SHP77 treated with DMSO at 0.1 percent for 48 hours (cell line): ENCODE results near the gene C1orf21.
A peak's percentile ranks its signal among the peaks of the same experiment; 100 is the strongest.

Experiments
- DNase-seq: peaks from one replicate; lab custom pipeline; 2025; lab: John Stamatoyannopoulos, UW

The C1orf21 gene

DNA sequence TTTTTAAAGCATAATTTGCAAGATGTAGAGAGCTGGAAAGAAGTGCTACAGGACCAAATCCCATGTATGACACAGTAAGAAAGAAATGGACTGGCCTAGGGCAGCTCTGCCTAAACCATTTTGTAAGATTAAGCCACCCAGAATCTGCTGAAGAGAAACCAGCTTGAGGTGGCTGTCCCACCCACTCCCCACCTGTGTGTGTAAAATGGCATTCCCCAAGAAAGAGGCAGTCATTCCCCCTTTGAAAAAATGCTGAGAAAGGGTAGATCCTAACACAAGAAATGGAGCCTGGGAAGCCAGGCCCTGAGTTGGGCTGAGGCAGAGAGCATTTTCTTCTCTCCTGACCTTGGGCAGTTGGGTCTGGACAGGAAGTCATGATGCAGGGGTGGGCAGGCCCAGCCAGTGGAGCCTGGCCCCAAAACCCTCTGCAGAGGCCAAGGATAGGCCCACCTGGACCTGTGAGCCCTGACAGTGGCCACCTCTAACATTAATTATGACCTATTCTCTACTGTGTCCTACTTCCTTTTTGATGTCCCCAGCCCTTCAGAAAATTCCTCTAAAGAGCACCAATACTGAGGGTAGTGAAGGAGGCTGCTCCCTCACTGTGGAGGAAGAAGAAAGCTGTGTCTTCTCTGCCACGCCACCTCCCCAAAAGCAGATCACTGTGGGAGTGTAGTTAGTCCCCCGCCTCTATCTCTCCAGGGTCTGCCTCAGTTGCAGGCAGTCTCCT is 273.8 kb downstream of the C1orf21 start:
- DNase-seq = no peak

DNA sequence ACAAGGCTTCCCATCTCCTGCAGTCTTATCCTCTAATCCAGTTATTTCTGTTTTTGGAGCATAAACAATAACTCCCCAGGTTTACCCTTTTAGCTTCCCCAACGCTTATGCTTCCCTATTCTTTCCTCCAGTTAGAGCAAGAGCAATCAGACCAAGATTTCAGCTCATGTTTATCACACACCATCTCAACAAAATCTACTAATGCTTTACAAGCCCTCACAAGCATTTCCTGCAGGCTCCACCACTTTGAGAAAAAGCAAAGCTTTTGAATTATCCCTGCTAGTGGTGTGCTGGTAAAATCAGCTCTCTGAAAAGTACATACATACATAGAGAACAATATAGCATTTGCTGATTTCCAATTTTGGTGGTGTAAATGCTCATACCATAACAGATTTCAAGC is 275.0 kb downstream of the C1orf21 start:
- DNase-seq = no peak

DNA sequence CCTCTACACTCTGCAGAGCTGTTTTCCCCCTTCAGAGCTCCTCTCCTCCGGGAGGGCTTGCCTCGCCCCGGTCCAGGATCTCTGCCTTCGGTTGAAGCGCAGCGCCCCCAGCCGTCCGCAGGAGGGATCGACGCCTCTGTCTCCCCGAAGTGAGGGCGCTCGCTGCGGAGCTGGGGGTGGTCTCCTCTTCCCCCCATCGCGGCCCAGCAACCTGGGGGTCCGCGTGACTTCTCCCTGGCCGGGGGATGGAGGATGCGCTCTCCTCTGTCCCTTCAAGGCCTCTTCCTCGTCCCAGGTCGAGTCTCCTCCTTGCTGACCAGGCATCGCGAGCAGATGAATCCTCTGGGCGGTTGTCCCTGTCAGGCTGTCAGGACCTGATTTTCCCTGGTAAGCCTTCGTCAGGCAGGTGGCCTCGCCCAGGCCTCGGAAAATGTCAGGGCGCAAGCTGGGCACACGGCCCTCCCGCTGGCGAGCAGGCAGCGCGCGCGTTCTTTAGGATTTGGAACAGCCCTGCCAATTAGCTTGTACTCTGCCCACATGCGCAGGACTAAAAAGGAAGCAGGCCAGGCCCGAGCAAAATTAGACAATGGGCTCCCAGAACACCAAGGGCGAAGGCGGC is 277.3 kb downstream of the C1orf21 start:
- DNase-seq = peak; percentile 55

DNA sequence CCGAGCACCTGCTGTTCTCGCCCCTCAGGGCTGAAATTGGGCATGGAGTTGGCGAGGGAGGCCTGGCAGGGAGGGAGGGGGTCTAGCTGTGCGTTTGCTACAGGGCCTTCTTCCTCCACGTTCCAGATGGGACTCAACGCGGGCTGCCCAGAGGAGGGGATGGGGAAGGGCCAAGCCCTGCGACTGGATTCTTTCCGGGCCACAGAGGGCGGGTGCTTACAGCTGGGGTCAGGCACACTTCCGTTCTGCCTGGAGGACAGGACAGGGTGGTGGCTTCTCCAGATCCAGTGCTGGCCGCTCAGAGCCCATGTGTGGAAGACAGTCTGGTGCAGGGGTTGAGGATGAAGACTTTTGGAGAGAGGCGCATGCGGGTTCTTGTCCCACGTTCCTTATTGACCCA is 277.8 kb downstream of the C1orf21 start:
- no peak for DNase-seq

DNA sequence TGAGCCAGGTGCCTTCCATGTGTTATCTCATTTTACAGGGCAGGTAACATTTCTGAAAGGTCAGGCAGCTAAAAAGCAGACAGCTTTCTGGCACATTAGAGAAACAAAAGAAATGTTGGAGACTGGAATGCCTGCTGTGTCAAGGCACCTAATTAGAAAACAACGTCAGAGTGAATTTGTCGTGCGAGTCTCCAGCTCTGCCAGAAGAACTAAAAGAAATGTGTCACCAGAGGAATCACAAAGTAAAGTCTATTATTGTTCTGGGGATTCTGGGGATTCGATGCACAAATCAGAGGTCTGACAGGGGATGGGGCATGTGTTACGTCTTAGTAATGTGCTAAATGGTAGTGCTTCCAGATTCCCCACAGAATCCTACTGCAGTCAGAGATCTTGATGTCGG is 278.5 kb downstream of the C1orf21 start:
- DNase-seq = no peak

DNA sequence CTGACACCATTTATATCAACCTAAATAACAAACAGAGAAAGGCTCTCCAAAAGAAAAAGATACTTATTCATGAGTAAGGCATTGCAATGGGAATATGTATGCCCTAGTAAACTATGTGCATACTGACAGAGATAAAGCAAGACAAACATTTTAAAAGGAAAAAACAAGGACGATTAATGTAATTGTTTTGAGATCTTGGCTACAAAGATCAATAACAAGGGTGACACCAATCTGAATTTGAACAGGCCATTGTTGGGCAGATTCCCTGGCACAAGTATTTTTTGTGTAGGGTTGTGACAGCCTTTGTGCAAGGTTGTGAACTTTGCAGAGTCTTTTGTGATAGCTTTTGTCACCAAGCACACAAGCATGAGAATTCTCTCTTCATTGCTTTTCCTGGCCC is 282.6 kb downstream of the C1orf21 start:
- DNase-seq = no peak

DNA sequence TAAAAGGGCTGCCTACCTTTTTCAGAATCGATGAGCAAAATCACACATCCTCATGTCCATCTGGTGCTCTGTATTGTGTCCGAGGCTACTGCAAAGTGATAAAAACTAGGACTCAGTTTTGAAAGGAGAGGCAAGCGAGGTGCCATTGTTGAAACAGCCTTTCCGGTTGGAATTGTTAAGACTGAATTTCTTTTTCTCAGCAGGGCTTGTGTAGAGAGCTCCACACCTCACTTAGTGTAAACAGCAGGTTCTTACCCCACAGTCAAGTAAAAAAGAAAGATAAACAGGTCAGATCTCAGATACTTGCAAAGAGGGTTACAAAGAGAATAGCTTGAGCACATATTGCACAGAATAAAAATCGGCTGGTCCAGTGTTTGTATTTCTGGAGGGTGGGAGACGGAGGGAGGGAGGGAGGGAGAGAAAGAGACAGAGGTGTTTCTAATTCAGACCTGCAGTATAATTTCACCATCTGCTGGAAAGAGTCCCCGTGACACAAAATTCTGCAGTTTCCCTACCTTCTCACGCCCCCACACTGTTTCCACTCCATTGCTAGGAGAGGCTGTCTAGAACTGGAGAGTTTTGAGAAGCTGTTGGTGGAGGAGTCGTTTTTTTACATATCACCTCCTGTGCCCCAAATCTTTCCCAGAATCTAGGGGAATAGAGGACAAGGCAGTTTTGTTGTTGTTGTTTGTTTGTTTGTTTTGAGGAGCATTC is 285.3 kb downstream of the C1orf21 start:
- no peak for DNase-seq

DNA sequence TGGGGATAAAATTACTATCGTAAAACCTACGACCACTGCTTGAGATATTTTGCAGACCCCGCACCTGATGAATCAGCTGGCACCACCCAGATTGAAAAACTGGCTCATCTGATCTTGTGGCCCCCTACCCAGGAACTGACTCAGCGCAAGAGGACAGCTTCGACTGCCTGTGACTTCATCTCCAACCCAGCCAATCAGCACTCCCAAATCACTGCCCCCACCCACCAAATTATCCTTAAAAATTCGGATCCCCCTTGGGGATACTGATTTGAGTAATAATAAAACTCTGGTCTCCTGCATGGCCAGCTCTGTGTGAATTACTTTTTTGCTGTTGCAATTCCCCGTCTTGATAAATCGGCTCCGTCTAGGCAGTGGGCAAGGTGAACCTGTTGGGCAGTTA is 286.5 kb downstream of the C1orf21 start:
- DNase-seq = no peak

DNA sequence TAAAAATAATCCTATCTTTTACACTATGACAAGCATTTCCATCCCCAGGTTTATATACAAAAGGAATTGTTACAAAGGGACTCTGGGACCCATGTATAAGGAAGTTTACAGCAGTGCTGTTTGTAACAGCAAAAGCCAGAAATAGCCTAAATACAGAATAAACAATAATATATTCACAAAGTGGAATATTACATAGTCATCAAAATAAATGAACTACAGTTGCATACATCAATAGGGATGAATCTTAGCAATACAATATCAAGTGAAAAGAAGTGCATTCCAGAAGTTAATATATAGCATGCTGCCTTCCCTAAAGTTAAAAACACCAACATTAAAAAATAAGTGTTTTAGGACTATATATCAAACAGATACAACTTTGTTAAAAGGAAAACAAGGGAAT is 290.5 kb downstream of the C1orf21 start:
- DNase-seq = no peak
